CD4-positive, alpha-beta T cell (primary cell): Measurements from ENCODE around the gene PDE8A. TPM values are rescaled to one million over a fixed set of nuclear protein-coding genes. Genes with fewer than 3 reads are reported as not detected.

ENCODE experiments used
- ATAC-seq: fragments of 200-7000 bp; cut with Tn5 transposase; one replicate; pipeline ENCODE4 v1.10.0; 2022; ENCODE audit warnings: mild to moderate bottlenecking; ENCODE audit not compliant: poor library complexity
- CTCF ChIA-PET: fragments of 350-600 bp; sonication (Branson Sonifier 250); formaldehyde crosslinking; loops from one replicate; lab custom pipeline; 2021; ENCODE audit warnings: antibody characterized with exemption, inconsistent platforms; lab: Charles Lee
- POLR2A ChIA-PET: fragments of 350-600 bp; sonication (Branson Sonifier 250); formaldehyde crosslinking; loops from one replicate; lab custom pipeline; 2021; ENCODE audit warnings: antibody characterized with exemption, inconsistent platforms; lab: Charles Lee
- DNase-seq, 14 experiments: peaks; one replicate each; pipeline ENCODE4 v3.0.0-alpha.2; 2013 to 2020; ENCODE audit warnings: mixed read lengths in 2 of 14
- H3K27ac ChIP-seq, 2 donors: one replicate each; pipeline versions ENCODE4 v1.5.1 to v1.7.0; 2013; ENCODE audit warnings: low read length in 2 of 2, low read depth in 1 of 2, mild to moderate bottlenecking in 1 of 2
- H3K27me3 ChIP-seq, 2 experiments: 1 replicate in 1 of 2; 2 replicates in 1 of 2; pipeline versions ENCODE4 v1.6.1 to v1.7.0; 2013; ENCODE audit warnings: low read length in 2 of 2, control low read depth in 1 of 2, mild to moderate bottlenecking in 1 of 2, moderate library complexity in 1 of 2; ENCODE audit not compliant: insufficient read depth in 2 of 2, control insufficient read depth in 1 of 2
- H3K36me3 ChIP-seq: one replicate; pipeline ENCODE4 v1.6.1; 2013; ENCODE audit warnings: low read length, control low read depth; ENCODE audit not compliant: insufficient read depth
- H3K4me1 ChIP-seq: one replicate; pipeline ENCODE4 v1.6.1; 2013; ENCODE audit warnings: low read length, control low read depth; ENCODE audit not compliant: insufficient read depth
- H3K4me3 ChIP-seq: one replicate; pipeline ENCODE4 v1.5.1; 2013; ENCODE audit warnings: mild to moderate bottlenecking, low read length, moderate library complexity
- H3K9me3 ChIP-seq, 2 experiments: 1 replicate in 1 of 2; 2 replicates in 1 of 2; pipeline versions ENCODE4 v1.6.1 to v1.7.0; 2013; ENCODE audit warnings: low read length in 2 of 2, mild to moderate bottlenecking in 2 of 2, control low read depth in 1 of 2, moderate library complexity in 1 of 2; ENCODE audit not compliant: control insufficient read depth in 1 of 2, insufficient read depth in 1 of 2
- H3K27ac Mint-ChIP-seq: one replicate; pipeline ENCODE4 v1.8.0; 2020; ENCODE audit warnings: mixed read lengths
- H3K27me3 Mint-ChIP-seq: one replicate; pipeline ENCODE4 v1.8.0; 2021; ENCODE audit warnings: mixed read lengths
- H3K36me3 Mint-ChIP-seq: one replicate; pipeline ENCODE4 v1.8.0; 2021; ENCODE audit warnings: low read depth, mixed read lengths
- H3K4me1 Mint-ChIP-seq: one replicate; pipeline ENCODE4 v1.8.0; 2021; ENCODE audit warnings: low read depth, mixed read lengths
- H3K4me3 Mint-ChIP-seq: one replicate; pipeline ENCODE4 v1.8.0; 2020; ENCODE audit warnings: mild to moderate bottlenecking, mixed read lengths
- H3K9me3 Mint-ChIP-seq: one replicate; pipeline ENCODE4 v1.8.0; 2020; ENCODE audit warnings: mixed read lengths
- intact Hi-C, 2 experiments: fragments of 100-400 bp; cut with DNase I in 1 of 2; cut with micrococcal nuclease in 1 of 2; formaldehyde crosslinking; loops; one replicate each; pipeline versions ENCODE4 v1.15.1 to v1.9.0; 2023 to 2025; cut with DNase I, micrococcal nuclease
- total RNA-seq, 174 experiments: library from RNA in 2 of 174; stranded (reverse) in 2 of 174; gene quantifications; one replicate each; pipeline ENCODE4 v1.2.3 and lab custom pipeline; 2021 to 2026
- TF ChIP-seq, protein P1 (sequence below): fragments of 200-600 bp; IDR thresholded peaks from one replicate; pipeline ENCODE4 v1.8.0; 2022; ENCODE audit warnings: antibody characterized with exemption, mild to moderate bottlenecking

The PDE8A gene
- total RNA-seq, 2 experiments from 2014 or later, result 29.8 to 34.3 TPM

DNA sequence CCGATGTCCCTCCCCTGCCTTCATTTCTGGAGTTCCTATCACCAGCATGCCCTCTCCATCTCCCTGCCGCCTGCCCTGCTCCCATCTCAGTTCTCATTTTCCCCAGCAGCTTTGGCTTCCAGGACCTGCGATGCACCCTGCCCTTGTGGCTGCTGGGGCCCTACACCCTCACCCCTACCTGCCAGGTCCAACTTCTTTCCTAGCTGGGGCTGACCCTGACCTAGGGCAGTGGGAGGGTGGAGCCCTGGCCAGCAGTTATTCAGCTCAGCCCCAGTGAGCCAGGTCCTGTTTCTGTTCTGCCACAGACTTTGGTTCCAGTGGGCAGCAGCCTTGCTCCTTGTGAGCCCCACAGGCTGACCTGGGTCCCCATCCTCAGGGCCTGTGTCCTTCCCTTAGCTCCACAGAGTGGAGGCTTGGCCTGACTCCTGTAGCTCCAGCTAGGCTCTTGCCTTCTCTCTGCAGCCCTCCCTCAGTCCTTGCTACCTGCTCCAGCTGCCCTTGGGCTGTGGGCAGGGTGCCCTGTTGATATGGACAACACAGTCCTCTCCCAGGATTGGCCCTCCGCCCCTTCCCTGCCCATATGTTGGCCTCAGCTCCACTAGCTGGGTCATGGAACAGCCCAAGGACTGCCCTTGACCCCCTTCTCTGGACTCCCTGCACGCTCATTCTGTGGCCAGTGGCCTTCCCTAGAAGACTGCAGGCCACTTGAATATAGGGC lies 34.7 kb upstream of the PDE8A start:
- Mint-ChIP-seq H3K36me3 (no peaks in the 10 kb centered on the region), H3K4me3 (no peak overlapping the region), H3K27ac (no peak overlapping the region), H3K4me1 (no peaks in the 10 kb centered on the region), H3K27me3 (no peaks in the 10 kb centered on the region), H3K9me3 (no peaks in the 10 kb centered on the region)
- no peak for DNase-seq
- Histone ChIP-seq H3K9me3 (peaks cover 0 to 5% of the 10 kb centered on the region in 2 experiments), H3K4me1 (no peaks in the 10 kb centered on the region), H3K27ac (no peak overlapping the region), H3K36me3 (no peaks in the 10 kb centered on the region), H3K4me3 (no peak overlapping the region), H3K27me3 (no peaks in the 10 kb centered on the region)
- no peak for ATAC-seq
- CTCF ChIA-PET, result interaction anchor here (0.5 kb wide), 1 partner anchor 15 kb away, joined by 4 read pairs; no protein-coding TSS in a partner anchor
- TF ChIP-seq, protein P1, sequence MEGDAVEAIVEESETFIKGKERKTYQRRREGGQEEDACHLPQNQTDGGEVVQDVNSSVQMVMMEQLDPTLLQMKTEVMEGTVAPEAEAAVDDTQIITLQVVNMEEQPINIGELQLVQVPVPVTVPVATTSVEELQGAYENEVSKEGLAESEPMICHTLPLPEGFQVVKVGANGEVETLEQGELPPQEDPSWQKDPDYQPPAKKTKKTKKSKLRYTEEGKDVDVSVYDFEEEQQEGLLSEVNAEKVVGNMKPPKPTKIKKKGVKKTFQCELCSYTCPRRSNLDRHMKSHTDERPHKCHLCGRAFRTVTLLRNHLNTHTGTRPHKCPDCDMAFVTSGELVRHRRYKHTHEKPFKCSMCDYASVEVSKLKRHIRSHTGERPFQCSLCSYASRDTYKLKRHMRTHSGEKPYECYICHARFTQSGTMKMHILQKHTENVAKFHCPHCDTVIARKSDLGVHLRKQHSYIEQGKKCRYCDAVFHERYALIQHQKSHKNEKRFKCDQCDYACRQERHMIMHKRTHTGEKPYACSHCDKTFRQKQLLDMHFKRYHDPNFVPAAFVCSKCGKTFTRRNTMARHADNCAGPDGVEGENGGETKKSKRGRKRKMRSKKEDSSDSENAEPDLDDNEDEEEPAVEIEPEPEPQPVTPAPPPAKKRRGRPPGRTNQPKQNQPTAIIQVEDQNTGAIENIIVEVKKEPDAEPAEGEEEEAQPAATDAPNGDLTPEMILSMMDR, result no peak
- POLR2A ChIA-PET, result no interaction called here
- intact Hi-C loops, result no loop called here

DNA sequence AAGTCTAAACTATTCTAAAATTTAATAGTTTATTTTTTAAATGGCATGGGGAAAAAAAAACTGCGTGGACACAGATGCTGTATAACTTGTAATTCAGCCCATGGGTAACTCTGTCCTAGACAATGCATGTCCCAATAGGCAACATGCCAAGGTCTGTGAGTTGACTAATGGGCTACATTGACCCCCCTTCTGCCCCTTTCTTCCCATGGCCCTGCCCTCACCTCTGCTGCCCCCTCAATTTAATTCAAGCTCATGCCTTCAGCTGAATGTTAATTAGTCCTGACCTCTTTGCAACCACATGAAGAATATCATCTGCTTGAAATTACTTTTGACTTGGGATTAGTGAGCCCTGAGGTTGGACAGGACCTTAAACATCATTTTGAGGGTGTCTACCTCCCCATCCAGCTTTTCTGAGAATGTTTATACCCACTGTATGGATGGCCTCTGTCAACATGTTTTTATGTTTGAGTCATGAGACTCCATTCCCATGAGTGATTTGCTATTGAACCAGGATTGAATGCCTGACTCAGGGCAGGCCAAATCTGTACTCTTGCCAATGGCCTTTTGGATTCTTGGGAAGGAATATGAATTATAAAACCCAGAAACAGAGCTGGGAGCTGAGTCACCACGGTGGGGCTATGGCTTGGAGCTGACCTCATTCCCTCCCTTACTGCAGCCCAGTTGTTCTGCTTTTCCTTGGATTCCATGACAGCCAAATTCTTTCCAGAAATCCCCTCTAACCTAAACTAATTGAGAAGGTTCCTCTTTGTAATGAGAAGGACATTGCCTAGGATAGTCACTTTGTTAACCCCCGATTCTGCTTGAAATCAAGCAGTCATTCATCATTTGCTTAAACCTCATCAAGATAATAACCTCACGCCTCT lies 33.5 kb upstream of the PDE8A start:
- H3K27ac ChIP-seq, result no peak overlapping the region
- H3K9me3 ChIP-seq, result peaks cover 0 to 5% of the 10 kb centered on the region in 2 experiments
- H3K4me1 ChIP-seq, result no peaks in the 10 kb centered on the region
- H3K36me3 Mint-ChIP-seq, result no peaks in the 10 kb centered on the region
- H3K27me3 ChIP-seq, result no peaks in the 10 kb centered on the region
- ChIA-PET CTCF (no interaction called here), POLR2A (no interaction called here)
- H3K9me3 Mint-ChIP-seq, result no peaks in the 10 kb centered on the region
- DNase-seq (no peak), ATAC-seq (no peak)
- H3K27me3 Mint-ChIP-seq, result no peaks in the 10 kb centered on the region
- H3K27ac Mint-ChIP-seq, result no peak overlapping the region
- intact Hi-C loops, result no loop called here
- TF ChIP-seq, protein P1, result no peak
- no peak overlapping the region for H3K4me3 Mint-ChIP-seq
- H3K36me3 ChIP-seq, result no peaks in the 10 kb centered on the region
- no peak overlapping the region for H3K4me3 ChIP-seq
- no peaks in the 10 kb centered on the region for H3K4me1 Mint-ChIP-seq

DNA sequence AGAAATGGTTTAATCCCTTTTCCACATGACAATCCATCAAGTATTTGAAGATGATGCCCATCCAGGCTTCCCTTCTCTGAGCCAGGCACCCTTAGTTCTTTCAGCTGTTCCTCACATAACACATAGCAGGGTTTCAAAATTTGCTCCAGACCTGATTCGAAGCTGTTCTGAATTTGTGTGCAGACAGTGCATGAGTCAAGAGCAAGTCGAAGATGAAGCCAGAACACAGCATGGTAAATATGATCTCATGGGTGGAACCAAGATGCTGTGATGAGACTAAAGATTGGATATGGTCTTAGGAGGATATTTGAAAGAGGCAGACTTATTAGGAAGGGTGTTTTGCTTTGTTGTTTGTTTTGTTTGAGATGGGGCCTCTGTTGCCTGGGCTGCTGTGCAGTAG lies 32.6 kb upstream of the PDE8A start:
- Mint-ChIP-seq H3K4me3 (no peak overlapping the region), H3K4me1 (no peaks in the 10 kb centered on the region), H3K27ac (no peak overlapping the region), H3K36me3 (no peaks in the 10 kb centered on the region), H3K9me3 (no peaks in the 10 kb centered on the region), H3K27me3 (no peaks in the 10 kb centered on the region)
- Histone ChIP-seq H3K27ac (no peak overlapping the region), H3K4me3 (no peak overlapping the region), H3K27me3 (no peaks in the 10 kb centered on the region), H3K36me3 (no peaks in the 10 kb centered on the region), H3K9me3 (peaks cover 0 to 5% of the 10 kb centered on the region in 2 experiments), H3K4me1 (no peaks in the 10 kb centered on the region)
- intact Hi-C loops, result no loop called here
- TF ChIP-seq, protein P1, result no peak
- ATAC-seq (no peak), DNase-seq (no peak)
- ChIA-PET POLR2A (no interaction called here), CTCF (interaction anchor here (0.7 kb wide), 1 partner anchor 9 kb away, joined by 3 read pairs; no protein-coding TSS in a partner anchor)
